Osteoblast (primary cell): ENCODE measurements around the gene RICTOR. TPM values are rescaled to one million over a fixed set of nuclear protein-coding genes. Genes with fewer than 3 reads are reported as not detected.

Experiments used
- DNase-seq: peaks from one replicate; pipeline ENCODE4 v3.0.0; 2011; ENCODE audit warnings: low spot score, mixed read lengths; ENCODE audit not compliant: insufficient read length; ENCODE audit errors: missing footprints
- H2AFZ ChIP-seq: 2 replicates; pipeline ENCODE4 v1.6.0; 2011; ENCODE audit warnings: mild to moderate bottlenecking, low read length
- H3K27ac ChIP-seq: 2 replicates; pipeline ENCODE4 v1.5.1; 2011; ENCODE audit warnings: mild to moderate bottlenecking, low read depth, low read length, moderate library complexity
- H3K27me3 ChIP-seq: 2 replicates; pipeline ENCODE4 v1.6.0; 2012; ENCODE audit warnings: mild to moderate bottlenecking, control low read depth, inconsistent platforms, low read length, moderate library complexity; ENCODE audit not compliant: insufficient read depth
- H3K36me3 ChIP-seq: 2 replicates; pipeline ENCODE4 v1.5.1; 2011; ENCODE audit warnings: mild to moderate bottlenecking, low read length, control low read depth, moderate library complexity; ENCODE audit not compliant: insufficient read depth
- H3K4me1 ChIP-seq: 2 replicates; pipeline ENCODE4 v1.5.1; 2011; ENCODE audit warnings: mild to moderate bottlenecking, low read length, control low read depth, moderate library complexity; ENCODE audit not compliant: insufficient read depth
- H3K4me2 ChIP-seq: 2 replicates; pipeline ENCODE4 v1.6.0; 2011; ENCODE audit warnings: mild to moderate bottlenecking, low read length; ENCODE audit not compliant: insufficient read depth
- H3K4me3 ChIP-seq: fragments of 200-600 bp; sonication (generic); 3 replicates; pipeline ENCODE4 v1.5.1; 2012; ENCODE audit warnings: mild to moderate bottlenecking, low read length, inconsistent platforms; ENCODE audit not compliant: insufficient read depth
- H3K79me2 ChIP-seq: 2 replicates; pipeline ENCODE4 v1.6.0; 2012; ENCODE audit warnings: mild to moderate bottlenecking, low read length, control low read depth, inconsistent platforms; ENCODE audit not compliant: insufficient read depth
- H3K9me3 ChIP-seq: 2 replicates; pipeline ENCODE4 v1.5.1; 2011; ENCODE audit warnings: low read depth, low read length, control low read depth
- H4K20me1 ChIP-seq: 2 replicates; pipeline ENCODE4 v1.6.0; 2012; ENCODE audit warnings: mild to moderate bottlenecking, low read length, control low read depth; ENCODE audit not compliant: insufficient read depth
- CTCF ChIP-seq: IDR thresholded peaks from 2 replicates; pipeline ENCODE4 v1.5.1; 2011; ENCODE audit warnings: mild to moderate bottlenecking, low read depth, low read length, moderate library complexity; ENCODE audit errors: extremely low read depth
- total RNA-seq: library from RNA; depleted of rRNA; stranded (reverse); fragments of >200 nt; gene quantifications from 2 replicates; pipeline ENCODE4 v1.2.3, GENCODE V29; 2012

Gene RICTOR
- total RNA-seq, 1 donor: 46.7 TPM

GRCh38 chr5:39072925-39073766 is 1.1 kb downstream of the RICTOR start:
- peaks cover 61% of the 10 kb centered on the region for H3K79me2 ChIP-seq

GRCh38 chr5:39068099-39068498 is 6.1 kb downstream of the RICTOR start:
- no peak overlapping the region for H3K4me3 ChIP-seq
- TF ChIP-seq CTCF: no peak
- H3K4me1 ChIP-seq: peaks cover 6% of the 10 kb centered on the region
- DNase-seq: no peak
- H3K27ac ChIP-seq: no peak overlapping the region
- no peak overlapping the region for H3K4me2 ChIP-seq
- no peaks in the 10 kb centered on the region for H3K27me3 ChIP-seq
- no peaks in the 10 kb centered on the region for H3K9me3 ChIP-seq
- peaks cover 96% of the 10 kb centered on the region for H3K79me2 ChIP-seq
- peaks cover 14% of the 10 kb centered on the region for H3K36me3 ChIP-seq
- no peak overlapping the region for H2AFZ ChIP-seq
- H4K20me1 ChIP-seq: peaks cover 52% of the 10 kb centered on the region

More at GRCh38 chr5:39072925-39073766, 1.1 kb downstream of the RICTOR start:
- DNase-seq: peak; percentile 79
- H3K9me3 ChIP-seq: no peaks in the 10 kb centered on the region
- peaks cover 7% of the 10 kb centered on the region for H3K27me3 ChIP-seq
- peaks cover 18% of the 10 kb centered on the region for H3K4me1 ChIP-seq
- no peak for TF ChIP-seq CTCF
- peaks cover 27% of the 10 kb centered on the region for H4K20me1 ChIP-seq
- peak overlapping the region; percentile 92 for H3K4me2 ChIP-seq
- H3K36me3 ChIP-seq: peaks cover 5% of the 10 kb centered on the region
- H3K4me3 ChIP-seq: peak overlapping the region; percentile 91
- H2AFZ ChIP-seq: peak overlapping the region; percentile 83
- peak overlapping the region; percentile 75 for H3K27ac ChIP-seq

GRCh38 chr5:39064450-39064849 is 9.7 kb downstream of the RICTOR start:
- no peak overlapping the region for H2AFZ ChIP-seq
- peaks cover 45% of the 10 kb centered on the region for H4K20me1 ChIP-seq
- H3K4me3 ChIP-seq: no peak overlapping the region
- H3K4me2 ChIP-seq: no peak overlapping the region
- peaks cover 14% of the 10 kb centered on the region for H3K36me3 ChIP-seq
- no peak for DNase-seq
- H3K4me1 ChIP-seq: no peaks in the 10 kb centered on the region
- no peak overlapping the region for H3K27ac ChIP-seq
- H3K27me3 ChIP-seq: no peaks in the 10 kb centered on the region
- no peaks in the 10 kb centered on the region for H3K9me3 ChIP-seq
- peaks cover 98% of the 10 kb centered on the region for H3K79me2 ChIP-seq
- no peak for TF ChIP-seq CTCF

- no peak for DNase-seq
- Histone ChIP-seq H3K79me2 (peaks cover 95% of the 10 kb centered on the region), H3K27me3 (no peaks in the 10 kb centered on the region), H3K4me3 (no peak overlapping the region), H3K27ac (no peak overlapping the region), H3K9me3 (no peaks in the 10 kb centered on the region), H3K4me1 (no peaks in the 10 kb centered on the region), H2AFZ (no peak overlapping the region), H3K4me2 (no peak overlapping the region), H4K20me1 (peaks cover 43% of the 10 kb centered on the region), H3K36me3 (peaks cover 8% of the 10 kb centered on the region)
- no peak for TF ChIP-seq CTCF
These were observed 11.2 kb downstream of the RICTOR start for GRCh38 chr5:39063037-39063436.
